Vagina (tissue), 2 donors: ENCODE data around the gene SPDYC.

Source experiments
- POLR2A ChIP-seq, 2 donors: fragments of 450-650 bp; IDR thresholded peaks; one replicate each; pipeline ENCODE4 v1.6.1; 2017; ENCODE audit warnings: antibody characterized with exemption in 2 of 2, mild to moderate bottlenecking in 2 of 2, moderate library complexity in 2 of 2
- POLR2AphosphoS5 ChIP-seq, 2 donors: sonication (generic); formaldehyde crosslinking; IDR thresholded peaks; one replicate each; pipeline ENCODE4 v1.9.0; 2017; ENCODE audit warnings: antibody characterized with exemption in 2 of 2, mild to moderate bottlenecking in 2 of 2, low read depth in 1 of 2; ENCODE audit not compliant: insufficient read depth in 1 of 2

- TF ChIP-seq POLR2AphosphoS5 (IDR thresholded peaks at IDR 0.05; ENCODE audit: insufficient read depth in 1 of 2, low read depth in 1 of 2) (no peak), POLR2A (IDR thresholded peaks at IDR 0.05) (no peak)
Measured at GRCh38 chr11:65210748-65211147, 40.7 kb downstream of the SPDYC start.
